Measurements from ENCODE around the gene ANKRD63.

- TF ChIP-seq CTCF (conservative IDR thresholded peaks at IDR 0.05 in 1 of 2, IDR thresholded peaks at IDR 0.05 in 1 of 2; ENCODE audit: low read depth in 1 of 2, low read length in 2 of 2), result no peak
- no peak for TF ChIP-seq EZH2 (IDR thresholded peaks at IDR 0.05; ENCODE audit: low read length, missing control alignments)
These were observed 44.1 kb downstream of the ANKRD63 start, which contains the start of gene PAK6 for GRCh38 chr15:40238532-40239403.

Measured in fibroblast of lung (primary cell).